Endometrial microvascular endothelial cells (primary cell): Measurements from ENCODE around the gene ELL. TPM values are rescaled to one million over a fixed set of nuclear protein-coding genes. Genes with fewer than 3 reads are reported as not detected.
"Not testable (repeated sequence)": the region's sequence is repeated elsewhere in the genome, so short reads cannot be mapped to it uniquely, and the experiment has no call there.

Experiments
- in situ Hi-C: cut with HindIII; loops from 2 replicates; pipeline ENCODE4 v1.10.0; 2017; ENCODE audit warnings: low sequenced_read_pairs, low pct_unique_long_range_greater_than_20kb; ENCODE audit errors: inconsistent ontology term
- total RNA-seq: library from RNA; depleted of rRNA; stranded (reverse); fragments of >200 nt; gene quantifications from one replicate; pipeline ENCODE4 v1.2.3, GENCODE V29; 2015; ENCODE audit errors: inconsistent ontology term

Gene ELL
- 18.6 TPM for total RNA-seq

- in situ Hi-C loops: no loop called here
These were observed at the start of gene ELL for GRCh38 chr19:18521692-18522123. ELL (minus strand) TSS chr19:18522070; CDS start chr19:18522055, 15 bp downstream.

- in situ Hi-C loops: no loop called here
These were observed 46.5 kb upstream of the ELL start for GRCh38 chr19:18568367-18568766.

DNA sequence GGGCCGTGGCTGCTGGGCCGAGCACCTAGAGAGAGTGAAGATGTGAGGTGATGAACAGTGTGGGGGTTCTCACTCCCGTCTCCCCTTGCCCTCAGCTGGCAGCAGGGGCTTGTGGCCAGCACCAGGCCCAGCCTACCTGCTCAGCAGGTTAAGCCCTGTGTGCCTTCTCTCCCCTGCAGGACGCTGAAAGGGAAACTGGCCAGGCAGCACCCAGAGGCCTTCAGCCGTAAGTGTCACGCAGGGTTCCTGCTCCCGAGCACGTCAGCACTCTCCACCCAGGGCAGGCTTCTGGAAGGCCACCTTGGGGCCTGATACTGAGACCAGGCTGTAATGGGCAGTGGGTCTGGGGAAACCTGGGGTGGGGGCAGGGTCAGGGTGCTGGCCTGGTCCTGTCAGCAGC lies 45.1 kb upstream of the ELL start:
- in situ Hi-C loops: no loop called here

DNA sequence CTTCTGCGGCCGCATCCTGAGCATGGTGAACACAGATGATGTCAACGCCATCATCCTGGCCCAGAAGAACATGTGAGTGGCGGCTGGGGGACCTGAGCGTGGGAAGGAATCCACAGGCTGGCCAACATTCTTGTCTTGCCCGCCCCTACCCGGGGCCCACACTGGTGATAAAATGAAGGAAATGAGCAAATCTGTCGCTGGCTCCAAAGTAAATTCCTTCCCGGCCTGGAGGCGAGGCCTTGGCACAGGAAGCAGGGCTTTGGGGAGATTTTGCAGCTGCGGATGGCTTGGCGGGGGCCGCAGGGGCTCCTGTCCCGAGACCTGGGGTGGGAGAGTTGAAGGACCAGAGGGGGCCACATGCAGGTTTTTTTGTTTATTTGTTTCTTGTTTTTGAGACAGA lies 40.2 kb upstream of the ELL start:
- in situ Hi-C loops: no loop called here

- in situ Hi-C loops: no loop called here
These were observed 37.8 kb upstream of the ELL start for GRCh38 chr19:18559685-18560084.

DNA sequence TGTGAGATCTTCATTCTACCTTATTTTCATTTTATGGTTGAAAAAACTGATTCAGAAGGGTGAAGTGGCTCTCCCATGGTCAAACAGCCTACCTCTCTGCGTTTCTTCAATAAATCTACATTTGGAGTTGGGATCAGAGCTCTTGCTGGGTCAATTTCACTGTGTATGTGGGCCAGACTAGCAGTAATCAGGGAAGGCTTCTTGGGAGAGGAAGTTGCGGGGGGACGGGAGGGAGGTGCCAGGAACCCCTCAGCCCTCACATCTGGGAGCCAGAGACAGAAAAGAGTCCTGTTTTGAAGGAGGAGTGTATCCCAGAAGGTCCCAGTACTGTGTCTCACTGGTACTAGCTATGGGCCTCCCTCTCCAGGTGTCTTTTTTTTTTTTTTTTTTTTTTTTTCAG lies 36.7 kb upstream of the ELL start:
- in situ Hi-C loops: no loop called here

DNA sequence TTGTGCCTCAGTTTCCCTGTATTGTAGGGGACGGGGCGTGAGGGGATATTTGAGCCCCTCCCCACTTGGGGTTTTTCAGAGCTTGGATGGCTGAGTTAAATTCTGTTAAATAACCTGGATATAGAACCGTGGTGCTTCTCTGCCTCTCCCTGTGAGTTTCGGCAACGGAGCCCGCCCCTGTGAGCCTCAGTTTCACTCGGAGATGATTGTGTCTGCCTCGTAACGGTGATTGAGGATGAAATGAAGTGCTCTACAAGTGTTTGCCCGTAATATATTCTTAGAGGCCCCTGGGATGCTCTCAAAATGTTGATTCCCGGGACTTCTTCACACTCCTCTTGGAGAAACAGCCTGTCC lies 36.3 kb upstream of the ELL start:
- in situ Hi-C loops: no loop called here

DNA sequence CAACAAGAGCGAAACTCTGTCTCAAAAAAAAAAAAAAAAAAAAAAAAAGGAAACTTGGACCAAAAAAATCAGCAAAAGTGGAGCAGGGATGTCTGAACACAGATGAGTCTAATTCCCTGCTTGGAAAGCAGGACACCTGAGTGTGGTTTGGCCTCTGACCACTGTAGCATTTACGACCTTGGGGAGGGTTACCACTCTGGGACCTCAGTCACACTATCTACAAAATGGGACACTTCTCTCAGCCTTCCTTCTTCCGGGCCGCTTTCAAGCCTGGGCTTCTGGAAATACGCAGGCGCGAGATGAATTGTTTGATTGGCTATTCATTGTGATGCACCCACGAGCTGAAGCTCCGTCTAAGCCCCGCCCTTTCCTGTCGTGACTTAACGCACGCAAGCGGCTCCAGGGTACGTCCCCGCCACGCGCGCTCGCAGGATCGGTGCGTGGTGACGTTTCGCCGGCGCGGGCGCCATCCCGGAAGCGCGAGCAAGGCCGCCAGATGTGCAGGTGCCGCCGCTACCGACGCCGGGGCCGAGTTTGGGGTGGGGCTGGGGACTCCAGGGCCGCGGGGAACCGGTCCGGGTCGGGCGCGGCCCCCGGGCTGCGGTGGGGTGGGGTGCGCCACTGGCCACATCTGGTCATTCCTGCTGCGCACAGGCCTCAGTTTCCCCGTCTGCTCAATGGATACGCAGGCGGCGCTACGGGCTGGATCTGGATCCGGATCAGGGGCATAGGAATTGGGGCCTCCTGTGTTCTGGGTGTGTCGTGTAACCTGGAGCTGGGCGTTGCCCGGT lies 35.7 kb upstream of the ELL start, which contains the start of gene KXD1:
Gene KXD1 (plus strand): TSS at position 460 of the 791 bp plus-strand sequence. CDS start 4,187 bp downstream, outside the sequence.
- in situ Hi-C loops: no loop called here

- in situ Hi-C loops: no loop called here
These were observed 29.8 kb upstream of the ELL start for GRCh38 chr19:18551631-18552030.

- in situ Hi-C loops: no loop called here
These were observed 22.1 kb upstream of the ELL start for GRCh38 chr19:18543814-18544475.

DNA sequence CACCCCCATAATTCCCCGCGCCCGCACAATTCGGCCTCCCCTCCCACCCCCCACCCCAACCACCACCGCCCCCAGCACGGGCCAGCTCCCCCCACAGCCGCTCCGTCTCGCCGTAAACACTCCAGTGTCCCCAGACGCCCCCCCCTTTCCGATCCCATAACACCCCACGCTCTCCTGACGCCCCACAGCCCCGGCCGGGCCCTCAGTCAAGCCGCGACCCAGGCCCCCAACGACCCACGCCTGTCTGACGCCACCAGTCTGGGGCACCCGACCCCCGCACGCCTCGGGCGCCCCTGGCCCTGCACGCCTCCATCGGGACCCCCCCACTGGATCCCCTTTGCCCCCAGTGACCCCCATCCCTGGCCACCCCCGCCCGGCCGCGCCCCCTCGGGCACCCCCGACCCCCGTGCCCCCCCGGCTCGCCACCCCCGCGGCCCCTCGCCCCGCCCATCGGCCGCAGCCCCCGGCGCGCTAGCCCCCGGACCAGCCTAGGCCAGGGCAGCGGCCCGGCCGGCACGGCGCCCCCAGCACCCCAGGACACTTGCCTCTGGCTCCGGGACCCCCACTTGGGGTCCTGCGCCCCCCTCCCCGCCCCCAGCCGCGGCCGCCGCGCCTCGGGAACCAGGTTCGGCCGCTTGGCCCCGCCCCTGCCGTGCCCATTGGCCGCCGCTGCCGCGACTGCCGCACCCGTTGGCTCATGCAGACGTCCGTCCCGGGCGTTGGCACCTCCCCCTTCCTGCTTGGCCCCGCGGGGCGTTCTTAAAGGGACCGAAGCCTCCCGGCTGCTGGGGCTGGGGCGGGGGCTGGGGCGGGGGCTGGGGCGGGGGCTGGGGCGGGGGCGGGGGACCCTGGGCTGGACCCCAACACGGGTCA lies 21.3 kb upstream of the ELL start, which contains the start of gene FKBP8:
Gene FKBP8 (minus strand): TSS at position 633 of the 873 bp plus-strand sequence. CDS start 1,603 bp downstream, outside the sequence.
- in situ Hi-C loops: no loop called here

DNA sequence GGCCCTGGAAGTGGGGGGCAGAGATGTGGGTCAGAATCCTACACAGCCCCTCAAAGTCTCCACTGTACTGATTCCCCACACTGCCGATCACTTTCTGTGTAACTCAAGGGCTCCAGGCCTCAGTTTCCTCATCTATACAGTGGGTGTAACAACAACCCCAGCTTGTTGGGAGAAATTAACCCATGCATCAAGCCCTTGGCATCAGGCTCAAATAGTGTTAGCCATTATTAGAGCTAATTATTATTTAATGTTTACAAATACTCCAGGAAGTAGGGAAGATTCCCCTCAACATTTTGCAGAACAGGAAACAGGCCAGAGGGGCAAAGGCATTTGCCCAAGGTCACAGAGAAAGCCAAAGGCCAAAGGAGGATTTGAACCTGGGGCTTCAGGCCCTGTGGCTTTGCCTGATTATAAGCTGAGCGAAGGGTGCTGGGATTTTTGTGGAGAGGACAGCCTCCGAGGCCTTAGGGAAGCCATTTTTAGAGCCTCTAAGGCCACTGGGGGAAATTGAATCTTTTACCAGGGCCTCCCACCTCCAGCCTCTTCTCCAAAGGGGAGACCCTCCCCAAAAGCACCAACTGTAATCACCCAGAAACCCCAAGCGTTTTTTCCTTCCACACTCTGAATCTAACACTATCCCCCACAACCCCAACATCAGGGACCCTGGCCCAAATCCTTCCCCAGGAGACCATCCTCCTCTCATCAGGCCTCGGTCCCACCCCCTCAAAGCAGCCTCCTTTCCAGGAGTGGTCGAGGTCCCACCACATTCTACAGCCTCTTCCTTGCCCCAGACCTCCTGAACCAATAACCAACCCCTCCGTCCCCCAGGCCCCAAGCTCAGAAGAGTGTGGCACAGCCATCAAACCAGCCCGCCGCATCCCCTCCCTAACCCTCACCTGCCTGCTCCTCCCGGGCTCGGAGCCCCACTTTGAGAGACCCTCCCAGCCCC lies 20.4 kb upstream of the ELL start:
- in situ Hi-C loops: no loop called here

- in situ Hi-C loops: no loop called here
These were observed 19.6 kb upstream of the ELL start for GRCh38 chr19:18541258-18541991.

DNA sequence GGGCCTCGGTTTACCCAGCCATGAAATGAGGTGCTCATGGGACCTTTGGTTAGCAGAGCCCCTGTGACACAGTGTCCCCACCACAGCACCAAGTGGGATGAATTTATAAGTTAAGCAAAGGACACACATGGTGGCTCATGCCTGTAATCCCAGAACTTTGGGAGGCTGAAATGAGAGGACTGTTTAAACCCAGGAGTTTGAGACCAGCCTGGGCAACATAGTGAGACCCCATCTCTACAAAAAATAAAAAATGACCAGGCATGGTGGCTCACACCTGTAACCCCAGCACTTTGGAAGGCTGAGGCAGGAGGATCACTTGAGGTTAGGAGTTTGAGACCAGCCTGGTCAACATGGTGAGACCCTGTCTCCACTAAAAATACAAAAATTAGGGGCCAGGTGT lies 18.3 kb upstream of the ELL start:
- in situ Hi-C loops: not testable (repeated sequence)

- in situ Hi-C loops: no loop called here
These were observed 17.5 kb upstream of the ELL start for GRCh38 chr19:18539372-18539771.

GRCh38 chr19:18538115-18538514 lies 16.2 kb upstream of the ELL start:
- in situ Hi-C loops: no loop called here

DNA sequence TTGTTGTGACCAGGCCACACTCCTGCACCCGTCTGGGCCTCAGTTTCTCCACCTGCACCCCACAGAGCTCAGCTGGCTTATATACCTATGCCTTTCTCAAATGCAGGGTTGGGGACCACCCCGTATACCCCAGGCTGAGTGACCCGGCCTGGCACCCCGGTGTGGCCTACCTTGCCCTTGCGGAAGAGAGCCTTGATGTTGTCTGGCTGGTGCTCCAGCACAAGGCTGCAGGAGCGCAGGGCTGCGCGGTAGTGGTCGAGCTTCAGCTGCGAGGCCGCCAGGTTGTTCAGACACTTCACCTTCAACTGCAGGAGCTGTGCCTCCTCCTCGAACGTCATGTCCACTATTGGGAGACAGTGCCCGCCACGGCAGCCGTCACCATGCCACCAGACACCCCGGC lies 15.6 kb upstream of the ELL start:
- in situ Hi-C loops: no loop called here

DNA sequence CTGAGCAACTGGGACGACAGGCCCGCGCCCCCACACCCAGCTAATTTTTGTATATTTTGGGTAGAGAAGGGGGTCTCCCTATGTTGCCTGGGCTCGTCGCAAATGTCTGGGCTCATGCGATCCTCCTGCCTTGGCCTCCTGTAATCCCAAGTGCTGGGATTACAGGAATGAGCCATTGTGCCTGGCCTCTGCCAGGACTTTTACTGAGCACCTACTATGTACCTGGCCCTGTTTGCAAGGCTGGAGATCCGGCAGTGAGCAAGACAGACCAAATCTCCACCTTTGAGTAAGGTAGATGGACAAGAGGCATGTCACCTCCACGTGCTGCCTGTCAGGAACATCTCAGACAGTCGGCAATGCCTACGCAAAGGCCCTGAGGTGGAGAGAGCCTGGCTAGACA lies 14.6 kb upstream of the ELL start:
- in situ Hi-C loops: no loop called here
